ENCODE measurements around the gene TTC21A.
"Not testable (repeated sequence)": the region's sequence is repeated elsewhere in the genome, so short reads cannot be mapped to it uniquely, and the experiment has no call there.

TTC21A gene

DNA sequence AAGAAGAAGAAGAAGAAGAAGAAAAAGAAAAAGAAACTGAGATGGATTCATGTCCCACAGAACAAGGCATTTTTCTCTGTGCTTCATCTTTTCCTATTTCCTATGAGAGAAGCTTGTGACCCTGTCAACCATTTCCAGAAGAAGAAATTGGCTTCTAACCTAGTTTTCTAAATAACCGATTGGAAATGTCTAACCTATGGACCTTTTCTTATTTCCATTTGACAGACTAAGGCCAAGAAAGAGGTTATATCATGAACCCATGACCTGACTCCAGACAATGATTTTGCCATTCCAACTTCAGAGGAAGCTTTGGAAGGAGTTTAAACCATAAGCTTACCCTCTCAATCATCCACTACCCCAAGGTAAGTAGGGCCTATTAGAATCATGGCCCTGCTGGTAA lies 62.2 kb downstream of the TTC21A start:
- no peak overlapping the region for H3K4me3 ChIP-seq (ENCODE audit: low read depth, low read length)
- TF ChIP-seq, protein P1, sequence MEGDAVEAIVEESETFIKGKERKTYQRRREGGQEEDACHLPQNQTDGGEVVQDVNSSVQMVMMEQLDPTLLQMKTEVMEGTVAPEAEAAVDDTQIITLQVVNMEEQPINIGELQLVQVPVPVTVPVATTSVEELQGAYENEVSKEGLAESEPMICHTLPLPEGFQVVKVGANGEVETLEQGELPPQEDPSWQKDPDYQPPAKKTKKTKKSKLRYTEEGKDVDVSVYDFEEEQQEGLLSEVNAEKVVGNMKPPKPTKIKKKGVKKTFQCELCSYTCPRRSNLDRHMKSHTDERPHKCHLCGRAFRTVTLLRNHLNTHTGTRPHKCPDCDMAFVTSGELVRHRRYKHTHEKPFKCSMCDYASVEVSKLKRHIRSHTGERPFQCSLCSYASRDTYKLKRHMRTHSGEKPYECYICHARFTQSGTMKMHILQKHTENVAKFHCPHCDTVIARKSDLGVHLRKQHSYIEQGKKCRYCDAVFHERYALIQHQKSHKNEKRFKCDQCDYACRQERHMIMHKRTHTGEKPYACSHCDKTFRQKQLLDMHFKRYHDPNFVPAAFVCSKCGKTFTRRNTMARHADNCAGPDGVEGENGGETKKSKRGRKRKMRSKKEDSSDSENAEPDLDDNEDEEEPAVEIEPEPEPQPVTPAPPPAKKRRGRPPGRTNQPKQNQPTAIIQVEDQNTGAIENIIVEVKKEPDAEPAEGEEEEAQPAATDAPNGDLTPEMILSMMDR (conservative IDR thresholded peaks at IDR 0.05; ENCODE audit: low read depth, low read length): no peak
- DNase-seq (ENCODE audit: low read depth): no peak

DNA sequence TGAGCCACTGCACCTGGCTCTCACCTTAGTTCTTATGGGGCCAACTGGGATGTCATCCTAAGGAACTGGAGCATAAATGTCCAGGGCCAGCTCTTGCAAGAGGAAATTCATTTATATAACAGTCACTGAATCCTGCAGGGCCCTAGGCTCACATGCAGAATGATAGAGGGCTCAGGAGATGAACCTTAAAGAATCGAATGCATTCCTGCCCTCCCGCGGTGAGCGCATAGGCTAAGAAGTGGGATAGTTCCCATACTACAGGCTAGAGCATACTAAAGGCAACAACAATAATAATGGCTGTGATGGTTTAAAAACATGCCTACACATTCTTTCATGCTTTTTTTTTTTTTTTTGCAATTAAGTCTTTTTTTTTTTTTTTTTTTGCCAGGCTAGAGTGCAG lies 63.0 kb downstream of the TTC21A start:
- DNase-seq (ENCODE audit: low read depth): no peak
- no peak overlapping the region for H3K4me3 ChIP-seq (ENCODE audit: low read depth, low read length)
- TF ChIP-seq, protein P1 (conservative IDR thresholded peaks at IDR 0.05; ENCODE audit: low read depth, low read length): no peak

DNA sequence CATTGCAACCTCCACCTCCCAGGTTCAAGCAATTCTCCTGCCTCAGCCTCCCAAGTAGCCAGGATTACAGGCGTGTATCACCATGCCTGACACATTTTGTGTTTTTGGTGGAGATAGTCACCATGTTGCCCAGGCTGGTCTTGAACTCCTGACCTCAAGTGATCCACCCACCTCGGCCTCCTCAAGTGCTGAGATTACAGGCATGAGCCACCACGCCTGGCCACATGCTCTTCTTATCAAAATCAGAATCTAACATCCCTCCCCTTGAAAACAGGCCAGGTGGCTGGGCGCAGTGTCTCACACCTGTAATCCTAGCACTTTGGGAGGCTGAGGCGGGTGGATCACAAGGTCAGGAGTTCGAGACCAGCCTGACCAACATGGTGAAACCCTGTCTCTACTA lies 63.4 kb downstream of the TTC21A start:
- not testable (repeated sequence) for H3K4me3 ChIP-seq (ENCODE audit: low read depth, low read length); DNase-seq (ENCODE audit: low read depth)

DNA sequence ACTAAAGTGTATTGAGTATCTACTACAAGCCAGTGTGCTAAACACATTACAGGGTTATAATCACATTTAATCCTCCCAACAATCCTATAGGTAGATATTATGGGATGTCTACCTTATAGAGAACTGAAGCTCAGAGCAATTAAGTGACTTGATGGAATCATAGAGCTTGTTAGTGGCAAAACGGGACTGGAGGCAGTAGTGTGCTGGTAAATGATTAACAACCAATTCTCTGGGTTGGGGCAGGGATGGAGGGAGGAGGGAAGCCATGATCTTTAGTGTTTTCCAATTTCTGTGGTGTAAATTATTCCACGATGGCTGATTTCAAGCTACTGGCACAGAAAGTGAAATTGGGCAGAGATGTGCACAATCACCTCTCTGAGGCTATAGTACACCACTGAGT lies 64.4 kb downstream of the TTC21A start:
- no peak for DNase-seq (ENCODE audit: low read depth)
- no peak overlapping the region for H3K4me3 ChIP-seq (ENCODE audit: low read depth, low read length)
- TF ChIP-seq, protein P1 (conservative IDR thresholded peaks at IDR 0.05; ENCODE audit: low read depth, low read length): no peak

DNA sequence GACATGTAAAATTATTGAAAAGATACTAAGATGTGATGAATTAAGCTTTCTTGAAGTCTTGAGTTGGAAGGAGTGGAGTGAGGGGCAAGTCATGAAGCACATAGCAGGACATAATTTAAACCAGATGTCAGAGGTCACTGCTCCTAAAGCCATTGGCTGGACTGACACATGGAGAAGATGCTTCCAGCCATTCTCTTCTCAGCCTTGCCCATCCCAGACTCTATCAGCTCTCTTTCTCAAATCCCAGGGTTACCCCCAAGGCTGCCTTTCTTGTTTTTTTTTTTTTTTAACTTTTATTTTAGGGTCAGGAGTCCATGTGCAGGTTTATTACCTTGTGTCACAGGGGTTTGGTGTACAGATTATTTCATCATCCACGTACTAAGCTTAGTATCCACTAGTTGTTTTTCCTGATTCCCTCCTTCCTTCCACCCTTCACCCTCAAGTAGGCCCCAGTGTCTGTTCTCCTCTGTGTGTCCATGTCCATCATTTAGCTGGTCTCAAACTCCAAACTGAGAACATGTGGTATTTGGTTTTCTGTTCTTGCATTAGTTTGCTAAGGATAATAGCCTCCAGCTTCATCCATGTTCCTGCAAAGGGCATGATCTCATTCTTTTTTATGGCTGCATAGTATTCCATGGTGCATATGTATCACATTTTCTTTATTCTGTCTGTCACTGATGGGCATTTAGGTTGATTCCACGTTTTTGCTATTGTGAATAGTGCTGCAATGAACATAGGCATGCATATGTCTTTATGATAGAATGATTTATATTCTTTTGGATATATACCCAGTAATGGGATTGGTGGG lies 66.0 kb downstream of the TTC21A start:
- H3K4me3 ChIP-seq (ENCODE audit: low read depth, low read length): no peak overlapping the region
- DNase-seq (ENCODE audit: low read depth): no peak
- TF ChIP-seq, protein P1 (conservative IDR thresholded peaks at IDR 0.05; ENCODE audit: low read depth, low read length): no peak

DNA sequence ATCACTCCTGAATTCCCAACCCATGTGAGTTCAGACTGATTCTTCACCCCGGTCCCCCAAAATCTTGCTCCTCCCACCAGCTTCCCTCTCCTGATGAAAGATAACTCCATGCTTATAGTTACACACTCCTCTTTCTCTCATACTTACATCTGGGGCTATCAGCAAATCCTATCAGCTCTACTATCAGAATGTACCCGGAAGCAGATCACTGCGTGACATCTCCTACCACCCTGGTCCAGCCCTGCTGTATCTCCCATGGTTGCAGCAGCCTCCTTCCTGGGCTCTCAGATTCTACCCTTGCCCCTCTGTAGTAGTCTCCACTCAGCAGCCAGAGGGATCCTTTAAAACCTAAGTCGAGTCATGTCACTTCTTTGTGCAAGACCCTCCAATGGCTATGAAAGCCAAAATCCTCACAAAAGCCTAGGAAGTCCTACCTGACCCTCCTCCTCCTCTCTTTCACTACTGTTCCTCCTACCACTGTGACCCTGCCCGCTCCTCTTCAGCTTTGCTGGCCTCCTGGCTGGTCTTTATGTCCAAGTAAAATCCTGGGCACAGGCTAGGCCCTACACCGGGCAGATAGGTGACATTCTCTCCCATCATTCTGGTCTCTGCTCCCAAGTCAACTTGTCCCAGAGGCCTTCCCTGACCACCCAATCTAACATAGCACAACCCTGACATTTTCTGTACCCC lies 68.7 kb downstream of the TTC21A start:
- H3K4me3 ChIP-seq (ENCODE audit: low read depth, low read length): no peak overlapping the region
- TF ChIP-seq, protein P1 (conservative IDR thresholded peaks at IDR 0.05; ENCODE audit: low read depth, low read length): no peak
- no peak for DNase-seq (ENCODE audit: low read depth)

DNA sequence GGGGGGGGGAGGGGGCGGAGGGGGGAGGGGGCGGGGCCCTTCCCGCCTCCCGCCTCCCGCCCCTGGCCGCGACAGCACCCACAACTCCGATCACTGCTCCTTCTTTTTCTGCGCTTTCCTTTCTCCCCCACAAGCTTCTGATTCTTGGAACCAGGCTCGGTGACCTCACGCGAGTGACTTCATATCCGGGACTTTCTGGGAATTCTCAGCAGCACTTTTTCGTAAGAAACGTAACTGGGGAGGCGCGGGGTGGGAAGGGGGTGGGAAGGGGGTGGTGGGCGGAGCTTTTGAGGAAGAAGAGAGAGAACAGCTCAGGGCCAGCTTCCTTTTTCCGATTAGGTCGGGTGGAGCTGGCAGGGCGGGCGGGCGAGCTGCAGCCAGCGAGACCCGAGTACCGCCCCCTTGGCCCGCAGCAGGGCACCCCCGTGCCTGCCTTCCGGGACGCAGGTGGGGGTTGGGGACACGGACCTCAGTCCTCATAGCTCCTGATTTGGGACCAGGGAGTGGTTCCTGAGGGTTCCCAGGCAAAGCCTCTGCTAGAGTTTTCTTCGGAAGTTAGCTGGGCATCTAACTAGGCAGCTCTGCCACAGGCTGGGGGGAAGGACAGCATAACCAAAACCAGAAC lies 70.3 kb downstream of the TTC21A start:
- peak; percentile 95 for DNase-seq (ENCODE audit: low read depth)
- TF ChIP-seq, protein P1 (conservative IDR thresholded peaks at IDR 0.05; ENCODE audit: low read depth, low read length): no peak
- peak overlapping the region; percentile 61 for H3K4me3 ChIP-seq (ENCODE audit: low read depth, low read length)
